PFSK-1 (cell line): Measurements from ENCODE around the gene FITM1. TPM values are rescaled to one million over a fixed set of nuclear protein-coding genes. Genes with fewer than 3 reads are reported as not detected.

Experiments
- FOXP2 ChIP-seq: optimal IDR thresholded peaks from 2 replicates; pipeline ENCODE3; 2011; ENCODE audit warnings: borderline replicate concordance, control low read depth, inconsistent platforms; ENCODE audit not compliant: insufficient read depth; ENCODE audit errors: extremely low read length, extremely low read depth
- POLR2AphosphoS5 ChIP-seq: IDR thresholded peaks from 2 replicates; pipeline ENCODE4 v1.6.1; 2012; ENCODE audit warnings: low read depth, mild to moderate bottlenecking, control low read depth, low read length, moderate library complexity
- SIN3A ChIP-seq: IDR thresholded peaks from 2 replicates; pipeline ENCODE4 v1.6.1; 2012; ENCODE audit warnings: mild to moderate bottlenecking, low read length, moderate library complexity, borderline replicate concordance; ENCODE audit not compliant: insufficient read depth
- TAF1 ChIP-seq: IDR thresholded peaks from 2 replicates; pipeline ENCODE4 v1.6.1; 2012; ENCODE audit warnings: low read length, control low read depth, borderline replicate concordance; ENCODE audit not compliant: insufficient read depth
- polyA plus RNA-seq: library from polyadenylated mRNA; unstranded; fragments of >200 nt; gene quantifications from one replicate; pipeline ENCODE4 v1.2.1, GENCODE V29; 2012; ENCODE audit warnings: low read depth, missing spikeins; ENCODE audit not compliant: insufficient read length
- TF ChIP-seq, protein P1 (sequence below), 2 experiments: IDR thresholded peaks; 2 replicates each; pipeline versions ENCODE4 v1.6.1 to v1.8.0; 2011 to 2012; ENCODE audit warnings: low read depth in 2 of 2, low read length in 2 of 2, control low read depth in 1 of 2, inconsistent platforms in 1 of 2, mild to moderate bottlenecking in 1 of 2, moderate library complexity in 1 of 2; ENCODE audit not compliant: insufficient read depth in 1 of 2

Gene FITM1, protein sequence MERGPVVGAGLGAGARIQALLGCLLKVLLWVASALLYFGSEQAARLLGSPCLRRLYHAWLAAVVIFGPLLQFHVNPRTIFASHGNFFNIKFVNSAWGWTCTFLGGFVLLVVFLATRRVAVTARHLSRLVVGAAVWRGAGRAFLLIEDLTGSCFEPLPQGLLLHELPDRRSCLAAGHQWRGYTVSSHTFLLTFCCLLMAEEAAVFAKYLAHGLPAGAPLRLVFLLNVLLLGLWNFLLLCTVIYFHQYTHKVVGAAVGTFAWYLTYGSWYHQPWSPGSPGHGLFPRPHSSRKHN
- polyA plus RNA-seq, result 0.35 TPM

DNA sequence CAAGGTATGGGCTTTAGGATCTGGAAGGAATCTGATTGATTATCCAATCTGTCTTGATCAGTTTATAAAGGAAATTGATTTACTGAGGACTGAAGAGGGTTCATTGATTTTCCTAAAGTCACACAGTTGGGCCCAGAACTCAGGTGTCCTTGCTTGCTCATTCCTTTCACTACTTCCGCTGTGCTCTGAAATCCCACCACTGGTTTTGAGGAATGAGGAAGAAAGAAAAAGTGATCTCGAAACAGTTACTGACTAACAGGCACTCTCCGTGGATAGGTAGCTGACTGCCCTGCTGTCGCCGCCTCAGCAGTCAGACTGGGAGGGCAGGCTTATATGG, at the start of gene FITM1:
TSS of gene FITM1 (plus strand) at position 280 of the 337 bp plus-strand sequence. CDS start 905 bp downstream, outside the sequence.
- TF ChIP-seq SIN3A, result no peak
- no peak for TF ChIP-seq POLR2AphosphoS5
- no peak for TF ChIP-seq FOXP2
- TF ChIP-seq, protein P1, sequence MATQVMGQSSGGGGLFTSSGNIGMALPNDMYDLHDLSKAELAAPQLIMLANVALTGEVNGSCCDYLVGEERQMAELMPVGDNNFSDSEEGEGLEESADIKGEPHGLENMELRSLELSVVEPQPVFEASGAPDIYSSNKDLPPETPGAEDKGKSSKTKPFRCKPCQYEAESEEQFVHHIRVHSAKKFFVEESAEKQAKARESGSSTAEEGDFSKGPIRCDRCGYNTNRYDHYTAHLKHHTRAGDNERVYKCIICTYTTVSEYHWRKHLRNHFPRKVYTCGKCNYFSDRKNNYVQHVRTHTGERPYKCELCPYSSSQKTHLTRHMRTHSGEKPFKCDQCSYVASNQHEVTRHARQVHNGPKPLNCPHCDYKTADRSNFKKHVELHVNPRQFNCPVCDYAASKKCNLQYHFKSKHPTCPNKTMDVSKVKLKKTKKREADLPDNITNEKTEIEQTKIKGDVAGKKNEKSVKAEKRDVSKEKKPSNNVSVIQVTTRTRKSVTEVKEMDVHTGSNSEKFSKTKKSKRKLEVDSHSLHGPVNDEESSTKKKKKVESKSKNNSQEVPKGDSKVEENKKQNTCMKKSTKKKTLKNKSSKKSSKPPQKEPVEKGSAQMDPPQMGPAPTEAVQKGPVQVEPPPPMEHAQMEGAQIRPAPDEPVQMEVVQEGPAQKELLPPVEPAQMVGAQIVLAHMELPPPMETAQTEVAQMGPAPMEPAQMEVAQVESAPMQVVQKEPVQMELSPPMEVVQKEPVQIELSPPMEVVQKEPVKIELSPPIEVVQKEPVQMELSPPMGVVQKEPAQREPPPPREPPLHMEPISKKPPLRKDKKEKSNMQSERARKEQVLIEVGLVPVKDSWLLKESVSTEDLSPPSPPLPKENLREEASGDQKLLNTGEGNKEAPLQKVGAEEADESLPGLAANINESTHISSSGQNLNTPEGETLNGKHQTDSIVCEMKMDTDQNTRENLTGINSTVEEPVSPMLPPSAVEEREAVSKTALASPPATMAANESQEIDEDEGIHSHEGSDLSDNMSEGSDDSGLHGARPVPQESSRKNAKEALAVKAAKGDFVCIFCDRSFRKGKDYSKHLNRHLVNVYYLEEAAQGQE (IDR thresholded peaks at IDR 0.05; ENCODE audit: insufficient read depth in 1 of 2, low read depth in 2 of 2, low read length in 2 of 2), result no peak
- TF ChIP-seq TAF1, result no peak

DNA sequence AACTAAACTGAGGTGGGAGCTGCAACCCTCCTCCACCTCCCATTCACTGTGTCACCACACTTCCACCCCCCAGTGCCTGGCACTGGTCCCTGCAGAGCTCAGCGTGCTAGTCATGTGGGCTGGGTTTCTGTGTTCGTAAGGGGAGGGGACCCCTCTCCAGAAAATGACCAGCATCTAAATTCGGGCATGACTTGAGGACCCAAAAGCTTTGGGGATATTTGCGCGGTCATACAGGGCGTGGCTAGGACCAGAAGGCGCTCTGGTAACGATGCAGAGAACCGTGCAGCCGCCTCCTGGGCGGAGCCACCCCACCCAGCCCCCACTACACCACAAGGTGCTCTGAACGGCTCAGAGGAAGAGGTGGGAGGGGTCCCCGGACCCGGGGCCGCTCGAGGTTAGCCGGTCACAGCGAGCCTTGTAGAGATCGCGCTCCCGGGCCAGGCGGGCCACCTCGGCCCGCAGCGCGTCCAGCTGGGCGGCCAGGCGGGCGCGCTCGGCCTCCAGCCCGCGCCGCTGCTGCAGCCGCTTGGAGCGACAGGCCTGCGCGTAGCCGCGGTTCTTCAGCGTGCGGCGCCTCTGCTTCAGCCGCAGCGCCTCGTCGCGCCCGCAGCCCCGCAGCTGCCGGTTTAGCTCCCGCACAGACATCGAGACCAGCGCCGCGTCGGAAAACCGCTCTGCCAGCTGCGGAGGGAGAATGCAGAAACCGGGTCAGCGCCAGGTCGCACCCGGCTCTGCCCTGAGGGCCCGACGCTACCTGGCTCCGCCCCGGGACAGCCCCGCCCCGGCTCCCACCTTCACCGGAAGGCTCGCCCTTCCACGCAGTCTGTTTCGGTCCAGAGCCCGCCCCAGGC, 49.3 kb upstream of the FITM1 start:
- TF ChIP-seq FOXP2, result no peak
- no peak for TF ChIP-seq SIN3A
- TF ChIP-seq, protein P1 (IDR thresholded peaks at IDR 0.05; ENCODE audit: insufficient read depth in 1 of 2, low read depth in 2 of 2, low read length in 2 of 2), result no peak
- TF ChIP-seq TAF1, result no peak
- no peak for TF ChIP-seq POLR2AphosphoS5

DNA sequence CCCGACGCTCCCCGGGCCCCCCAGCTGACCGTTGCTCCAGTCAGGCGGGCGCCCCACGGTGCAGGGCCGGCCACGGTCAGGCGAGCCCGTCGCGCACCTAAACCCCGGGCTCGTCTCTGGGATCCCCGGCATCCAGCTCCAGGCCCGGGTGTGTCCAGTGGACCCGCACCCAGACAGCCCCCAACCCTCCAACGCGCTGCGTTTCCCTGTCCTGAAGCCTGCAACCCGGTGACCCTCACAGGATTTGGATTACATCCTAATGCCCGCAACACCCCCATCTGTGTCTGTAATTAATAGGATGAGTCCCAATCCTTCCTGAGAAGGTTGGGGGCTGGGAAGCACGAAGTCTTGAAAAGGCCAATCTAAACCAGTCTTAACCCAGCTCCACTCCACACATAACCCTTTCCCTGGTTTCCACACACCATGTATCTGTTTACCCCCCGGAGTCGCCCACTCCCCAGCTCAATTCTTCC, 48.7 kb upstream of the FITM1 start:
- TF ChIP-seq POLR2AphosphoS5 (no peak), FOXP2 (no peak), TAF1 (no peak), SIN3A (no peak)
- TF ChIP-seq, protein P1 (IDR thresholded peaks at IDR 0.05; ENCODE audit: insufficient read depth in 1 of 2, low read depth in 2 of 2, low read length in 2 of 2), result no peak

DNA sequence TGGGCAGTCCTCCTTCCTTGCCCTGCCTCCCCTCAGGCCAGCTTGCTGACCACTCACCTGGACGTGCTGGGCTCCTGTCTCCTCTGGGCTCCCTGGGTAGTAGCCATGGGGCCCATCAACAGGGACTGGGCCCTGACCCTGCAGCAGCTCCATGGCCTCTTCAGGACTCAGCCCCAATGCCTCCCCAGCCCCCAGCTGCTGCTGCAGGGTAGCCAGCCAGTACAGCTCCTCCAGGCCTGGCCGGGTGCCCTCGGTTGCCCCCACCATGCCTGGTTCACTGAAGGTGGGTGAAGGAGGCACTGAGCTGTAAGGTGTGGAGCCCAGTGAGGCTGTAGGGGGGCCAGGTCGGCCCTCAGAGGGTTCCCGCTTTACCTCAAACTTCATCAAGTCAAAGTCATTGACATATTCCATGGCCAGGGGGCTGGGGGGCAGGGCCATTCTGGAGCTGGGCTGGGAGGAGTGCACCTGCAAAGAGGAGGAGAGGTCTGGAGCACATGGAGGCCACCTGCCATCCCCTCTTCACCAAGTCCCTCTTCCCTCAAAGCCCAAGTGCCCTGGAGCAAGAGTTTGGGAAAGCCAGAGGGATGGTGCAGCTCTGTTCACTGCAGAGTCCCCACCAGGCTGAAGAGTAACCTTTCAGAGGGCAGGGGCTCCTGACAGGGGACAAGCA, 47.9 kb upstream of the FITM1 start:
- TF ChIP-seq POLR2AphosphoS5 (no peak), TAF1 (no peak), FOXP2 (no peak), SIN3A (no peak)
- TF ChIP-seq, protein P1 (IDR thresholded peaks at IDR 0.05; ENCODE audit: insufficient read depth in 1 of 2, low read depth in 2 of 2, low read length in 2 of 2), result no peak
